Ovary (tissue), 3 donors: ENCODE data around the gene GGTA1.

Experiments used
- CTCF ChIP-seq, 3 donors: fragments of 450-650 bp in 2 of 3; fragments of 200-600 bp in 1 of 3; IDR thresholded peaks; one replicate each; pipeline versions ENCODE4 v1.5.1 to v1.8.0; 2016 to 2022; ENCODE audit warnings: antibody characterized with exemption in 3 of 3, mild to moderate bottlenecking in 1 of 3
- EP300 ChIP-seq: sonication (generic); formaldehyde crosslinking; IDR thresholded peaks from one replicate; pipeline ENCODE4 v1.6.1; 2017; ENCODE audit warnings: antibody characterized with exemption
- POLR2A ChIP-seq: fragments of 450-650 bp; IDR thresholded peaks from one replicate; pipeline ENCODE4 v1.6.1; 2017; ENCODE audit warnings: antibody characterized with exemption, mild to moderate bottlenecking, moderate library complexity
- donor health status: DM: no; HTN: no; CAD: no.

GRCh38 chr9:121405899-121406298, 93.7 kb downstream of the GGTA1 start:
- TF ChIP-seq CTCF (IDR thresholded peaks at IDR 0.05), result no peak
- TF ChIP-seq POLR2A, result no peak
- TF ChIP-seq EP300, result no peak
